GM10248 (cell line): ENCODE results near the gene MIPEP.

Experiments
- CTCF ChIA-PET: fragments of 300-600 bp; sonication (Branson Sonifier 250); formaldehyde crosslinking; extraction: SDS; loops from one replicate; lab custom pipeline; 2021; ENCODE audit warnings: antibody characterized with exemption; lab: Yijun Ruan, JAX
- POLR2A ChIA-PET: fragments of 350-650 bp; sonication (Branson Sonifier 250); formaldehyde crosslinking; extraction: SDS; loops from one replicate; lab custom pipeline; 2020; ENCODE audit warnings: antibody characterized with exemption; lab: Yijun Ruan, JAX
- DNase-seq: peaks from one replicate; pipeline ENCODE4 v3.0.0; 2012; ENCODE audit errors: extremely low spot score
- CTCF ChIP-seq: IDR thresholded peaks from 2 replicates; pipeline ENCODE4 v1.5.1; 2012; ENCODE audit warnings: mild to moderate bottlenecking, low read depth; ENCODE audit errors: extremely low read depth, missing control alignments, control extremely low read depth

MIPEP gene

GRCh38 chr13:23843436-23843835 is 45.8 kb downstream of the MIPEP start:
- CTCF ChIA-PET = interaction anchor here (1.0 to 2.8 kb wide), 2 partner anchors 33 to 102 kb away, joined by 4 to 11 read pairs; no protein-coding TSS in a partner anchor
- DNase-seq = no peak
- no peak for TF ChIP-seq CTCF
- POLR2A ChIA-PET = no interaction called here

GRCh38 chr13:23842406-23842805 is 46.8 kb downstream of the MIPEP start:
- no peak for DNase-seq
- TF ChIP-seq CTCF = no peak
- POLR2A ChIA-PET = no interaction called here
- CTCF ChIA-PET = no interaction called here

GRCh38 chr13:23833733-23834611 is 55.2 kb downstream of the MIPEP start:
- ChIA-PET CTCF (interaction anchor here (1.6 to 1.7 kb wide), 2 partner anchors 11 to 15 kb away, joined by 5 to 10 read pairs; no protein-coding TSS in a partner anchor), POLR2A (no interaction called here)
- DNase-seq = no peak
- no peak for TF ChIP-seq CTCF

- ChIA-PET CTCF (interaction anchor here (0.8 to 1.8 kb wide), 4 partner anchors 9 to 250 kb away, joined by 3 to 6 read pairs (median 5); no protein-coding TSS in a partner anchor), POLR2A (no interaction called here)
- DNase-seq = no peak
- no peak for TF ChIP-seq CTCF
These were observed 60.3 kb downstream of the MIPEP start for GRCh38 chr13:23828866-23829265.

GRCh38 chr13:23828086-23828485 is 61.1 kb downstream of the MIPEP start:
- CTCF ChIA-PET = interaction anchor here (0.8 to 1.8 kb wide), 6 partner anchors 9 to 250 kb away, joined by 3 to 6 read pairs (median 5); no protein-coding TSS in a partner anchor
- no peak for TF ChIP-seq CTCF
- POLR2A ChIA-PET = no interaction called here
- no peak for DNase-seq

- DNase-seq = no peak
- POLR2A ChIA-PET = no interaction called here
- TF ChIP-seq CTCF = no peak
- CTCF ChIA-PET = no interaction called here
These were observed 64.0 kb downstream of the MIPEP start for GRCh38 chr13:23825179-23825578.
